ENCODE results near the gene SVOP.

DNA sequence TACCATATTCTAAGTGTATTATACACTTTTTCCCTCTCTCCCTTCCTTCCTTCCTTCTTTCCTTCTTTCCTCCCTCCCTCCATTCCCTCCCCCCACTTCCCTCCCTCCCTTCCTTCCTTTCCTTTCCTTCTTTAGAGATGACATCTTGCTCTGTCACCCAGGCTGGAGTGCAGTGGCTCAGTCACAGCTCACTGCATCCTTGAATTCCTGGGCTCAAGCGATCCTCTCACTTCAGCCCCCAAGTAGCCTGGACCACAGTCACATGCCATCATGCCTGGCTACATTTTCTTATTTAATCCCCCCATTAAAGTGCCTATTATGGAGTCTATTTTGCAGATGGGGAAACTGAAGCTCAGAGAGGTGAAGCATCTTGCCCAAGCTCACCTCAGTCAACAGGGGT, 55.0 kb downstream of the SVOP start:
- no peak for TF ChIP-seq POLR2A (IDR thresholded peaks at IDR 0.05)
- TF ChIP-seq, protein P1, sequence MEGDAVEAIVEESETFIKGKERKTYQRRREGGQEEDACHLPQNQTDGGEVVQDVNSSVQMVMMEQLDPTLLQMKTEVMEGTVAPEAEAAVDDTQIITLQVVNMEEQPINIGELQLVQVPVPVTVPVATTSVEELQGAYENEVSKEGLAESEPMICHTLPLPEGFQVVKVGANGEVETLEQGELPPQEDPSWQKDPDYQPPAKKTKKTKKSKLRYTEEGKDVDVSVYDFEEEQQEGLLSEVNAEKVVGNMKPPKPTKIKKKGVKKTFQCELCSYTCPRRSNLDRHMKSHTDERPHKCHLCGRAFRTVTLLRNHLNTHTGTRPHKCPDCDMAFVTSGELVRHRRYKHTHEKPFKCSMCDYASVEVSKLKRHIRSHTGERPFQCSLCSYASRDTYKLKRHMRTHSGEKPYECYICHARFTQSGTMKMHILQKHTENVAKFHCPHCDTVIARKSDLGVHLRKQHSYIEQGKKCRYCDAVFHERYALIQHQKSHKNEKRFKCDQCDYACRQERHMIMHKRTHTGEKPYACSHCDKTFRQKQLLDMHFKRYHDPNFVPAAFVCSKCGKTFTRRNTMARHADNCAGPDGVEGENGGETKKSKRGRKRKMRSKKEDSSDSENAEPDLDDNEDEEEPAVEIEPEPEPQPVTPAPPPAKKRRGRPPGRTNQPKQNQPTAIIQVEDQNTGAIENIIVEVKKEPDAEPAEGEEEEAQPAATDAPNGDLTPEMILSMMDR (IDR thresholded peaks at IDR 0.05): no peak

Data from testis (tissue), 2 donors.